H1 (cell line): Measurements from ENCODE around the gene RAB3GAP2. TPM values are rescaled to one million over a fixed set of nuclear protein-coding genes. Genes with fewer than 3 reads are reported as not detected.

Experiments
- CTBP2 ChIP-seq: IDR thresholded peaks from 2 replicates; pipeline ENCODE4 v1.7.0; 2011; ENCODE audit warnings: borderline replicate concordance, mild to moderate bottlenecking, moderate library complexity, mixed read lengths, low read length; ENCODE audit not compliant: insufficient read depth, insufficient read length
- EP300 ChIP-seq, 2 experiments: IDR thresholded peaks; 1 replicate in 1 of 2; 2 replicates in 1 of 2; pipeline ENCODE4 v1.6.1; 2011 to 2012; ENCODE audit warnings: low read depth in 2 of 2, low read length in 2 of 2, mild to moderate bottlenecking in 2 of 2, borderline replicate concordance in 1 of 2, inconsistent platforms in 1 of 2, moderate library complexity in 1 of 2
- MAFK ChIP-seq: IDR thresholded peaks from 2 replicates; pipeline ENCODE4 v1.6.1; 2012; ENCODE audit warnings: low read depth, mild to moderate bottlenecking, improper control_type of control experiment, low read length
- RNF2 ChIP-seq: fragments of 200-900, 300-1000 bp; sonication (generic); IDR thresholded peaks from 2 replicates; pipeline ENCODE4 v1.7.1; 2016; ENCODE audit warnings: borderline replicate concordance, low read depth, mild to moderate bottlenecking, antibody characterized with exemption, low read length; ENCODE audit not compliant: poor library complexity, severe bottlenecking; ENCODE audit errors: missing control alignments
- polyA plus RNA-seq, 7 experiments: library from polyadenylated mRNA; depleted of rRNA in 3 of 7; stranded (reverse) in 5 of 7; unstranded in 2 of 7; fragments of >200 nt in 5 of 7; fragments of 200-250 nt in 2 of 7; gene quantifications; 1 replicate in 5 of 7; 2 replicates in 1 of 7; 4 replicates in 1 of 7; pipeline versions ENCODE4 v1.2.1 to v1.2.3, GENCODE V29; 2011 to 2013; ENCODE audit warnings: missing spikeins in 2 of 7, mixed read lengths in 2 of 7
- total RNA-seq: library from RNA; stranded (reverse); fragmentation: NEBNext Ultra II Directional; extraction: Animal tissue kit (Norgen Biotek cat#: 25700); gene quantifications from 2 replicates; pipeline ENCODE4 v1.2.1, GENCODE V29; 2021
- TF ChIP-seq, protein P1 (sequence below): IDR thresholded peaks from 2 replicates; pipeline ENCODE4 v1.6.1; 2011; ENCODE audit warnings: low read depth, mild to moderate bottlenecking, low read length; ENCODE audit not compliant: insufficient read depth

RAB3GAP2 gene
- total and polyA plus RNA-seq, 2 of the 8 experiments (the other 6 are each of a cell fraction or from before 2014, with no cell fraction given): 19.7 to 52.7 TPM

DNA sequence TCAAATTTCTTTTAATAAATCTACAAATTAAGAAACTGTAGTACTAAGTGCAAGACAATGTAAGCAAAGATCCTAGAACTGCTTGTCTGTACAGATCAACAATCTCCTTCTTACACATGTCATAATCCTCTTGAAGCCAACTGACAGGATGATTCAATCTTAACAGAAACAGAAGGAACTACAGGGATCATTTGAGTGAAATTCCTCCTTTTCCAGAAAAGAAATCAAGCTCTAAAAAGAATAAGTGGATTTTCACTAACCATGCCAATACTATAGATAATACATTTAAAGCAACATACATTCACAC, 53.2 kb downstream of the RAB3GAP2 start (continued):
- TF ChIP-seq EP300 (IDR thresholded peaks at IDR 0.05; ENCODE audit: borderline replicate concordance in 1 of 2, low read depth in 2 of 2, low read length in 2 of 2) (no peak), RNF2 (no peak), MAFK (no peak), CTBP2 (no peak)
- TF ChIP-seq, protein P1, sequence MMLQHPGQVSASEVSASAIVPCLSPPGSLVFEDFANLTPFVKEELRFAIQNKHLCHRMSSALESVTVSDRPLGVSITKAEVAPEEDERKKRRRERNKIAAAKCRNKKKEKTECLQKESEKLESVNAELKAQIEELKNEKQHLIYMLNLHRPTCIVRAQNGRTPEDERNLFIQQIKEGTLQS: no peak
